ENCODE measurements around the gene A2M. TPM values are rescaled to one million over a fixed set of nuclear protein-coding genes. Genes with fewer than 3 reads are reported as not detected.

The A2M gene
- polyA plus RNA-seq, 2 of the 4 experiments (the other 2 are of a cell fraction): not detected

DNA sequence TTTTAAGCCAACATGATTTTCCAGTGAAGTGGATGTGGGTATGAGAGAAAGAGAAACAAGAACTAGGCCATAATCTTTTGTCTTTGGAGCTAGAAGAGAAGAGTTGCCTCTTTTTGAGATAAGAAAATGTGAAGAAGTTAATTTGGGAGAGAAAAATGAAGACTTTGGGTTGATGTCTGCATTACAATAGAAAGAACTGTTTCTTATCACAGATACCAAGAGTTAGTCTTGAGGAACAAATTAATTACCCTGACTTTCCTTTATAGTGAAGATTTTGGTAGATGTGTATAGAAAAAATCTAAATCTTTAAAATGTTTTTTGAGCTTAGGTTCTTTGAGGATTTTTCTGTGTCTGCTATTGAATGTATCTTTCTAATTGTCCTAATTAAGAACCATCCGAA is 4.2 kb downstream of the A2M start:
- Histone ChIP-seq H3K9me3 (no peaks in the 10 kb centered on the region), H3K4me1 (no peaks in the 10 kb centered on the region), H3K27ac (no peak overlapping the region), H3K4me2 (no peak overlapping the region), H3K4me3 (no peak overlapping the region)
- DNase-seq (ENCODE audit: low read depth in 1 of 2, low spot score in 1 of 2): no peak
- POLR2A ChIA-PET: no interaction called here
- WGBS (ENCODE audit: missing lambda C conversion rate): 8% methylated on average over 1 of the region's 1 CpG
- CTCF ChIA-PET: no interaction called here
- ATAC-seq: no peak
- TF ChIP-seq, protein P1, sequence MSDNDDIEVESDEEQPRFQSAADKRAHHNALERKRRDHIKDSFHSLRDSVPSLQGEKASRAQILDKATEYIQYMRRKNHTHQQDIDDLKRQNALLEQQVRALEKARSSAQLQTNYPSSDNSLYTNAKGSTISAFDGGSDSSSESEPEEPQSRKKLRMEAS (IDR thresholded peaks at IDR 0.05): no peak
- TF ChIP-seq, protein P2, sequence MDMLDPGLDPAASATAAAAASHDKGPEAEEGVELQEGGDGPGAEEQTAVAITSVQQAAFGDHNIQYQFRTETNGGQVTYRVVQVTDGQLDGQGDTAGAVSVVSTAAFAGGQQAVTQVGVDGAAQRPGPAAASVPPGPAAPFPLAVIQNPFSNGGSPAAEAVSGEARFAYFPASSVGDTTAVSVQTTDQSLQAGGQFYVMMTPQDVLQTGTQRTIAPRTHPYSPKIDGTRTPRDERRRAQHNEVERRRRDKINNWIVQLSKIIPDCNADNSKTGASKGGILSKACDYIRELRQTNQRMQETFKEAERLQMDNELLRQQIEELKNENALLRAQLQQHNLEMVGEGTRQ (IDR thresholded peaks at IDR 0.05): no peak
- TF ChIP-seq MYC (IDR thresholded peaks at IDR 0.05; ENCODE audit: borderline replicate concordance, low read length): no peak
- TF ChIP-seq, protein P3, sequence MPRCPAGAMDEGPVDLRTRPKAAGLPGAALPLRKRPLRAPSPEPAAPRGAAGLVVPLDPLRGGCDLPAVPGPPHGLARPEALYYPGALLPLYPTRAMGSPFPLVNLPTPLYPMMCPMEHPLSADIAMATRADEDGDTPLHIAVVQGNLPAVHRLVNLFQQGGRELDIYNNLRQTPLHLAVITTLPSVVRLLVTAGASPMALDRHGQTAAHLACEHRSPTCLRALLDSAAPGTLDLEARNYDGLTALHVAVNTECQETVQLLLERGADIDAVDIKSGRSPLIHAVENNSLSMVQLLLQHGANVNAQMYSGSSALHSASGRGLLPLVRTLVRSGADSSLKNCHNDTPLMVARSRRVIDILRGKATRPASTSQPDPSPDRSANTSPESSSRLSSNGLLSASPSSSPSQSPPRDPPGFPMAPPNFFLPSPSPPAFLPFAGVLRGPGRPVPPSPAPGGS (IDR thresholded peaks at IDR 0.05): no peak
- TF ChIP-seq TFCP2L1 (CRISPR knock-in tag; IDR thresholded peaks at IDR 0.05): no peak
- TF ChIP-seq HOXB13 (CRISPR knock-in tag; IDR thresholded peaks at IDR 0.05; ENCODE audit: low read depth): no peak
- TF ChIP-seq, protein P4, sequence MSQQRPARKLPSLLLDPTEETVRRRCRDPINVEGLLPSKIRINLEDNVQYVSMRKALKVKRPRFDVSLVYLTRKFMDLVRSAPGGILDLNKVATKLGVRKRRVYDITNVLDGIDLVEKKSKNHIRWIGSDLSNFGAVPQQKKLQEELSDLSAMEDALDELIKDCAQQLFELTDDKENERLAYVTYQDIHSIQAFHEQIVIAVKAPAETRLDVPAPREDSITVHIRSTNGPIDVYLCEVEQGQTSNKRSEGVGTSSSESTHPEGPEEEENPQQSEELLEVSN (IDR thresholded peaks at IDR 0.05; ENCODE audit: borderline replicate concordance, low read depth): no peak
- no peak for TF ChIP-seq FOXS1 (CRISPR knock-in tag; IDR thresholded peaks at IDR 0.05)
- no peak for TF ChIP-seq ZNF302 (CRISPR knock-in tag; IDR thresholded peaks at IDR 0.05)
- TF ChIP-seq EHMT2 (IDR thresholded peaks at IDR 0.05; ENCODE audit: low read depth): no peak
- TF ChIP-seq, protein P5, sequence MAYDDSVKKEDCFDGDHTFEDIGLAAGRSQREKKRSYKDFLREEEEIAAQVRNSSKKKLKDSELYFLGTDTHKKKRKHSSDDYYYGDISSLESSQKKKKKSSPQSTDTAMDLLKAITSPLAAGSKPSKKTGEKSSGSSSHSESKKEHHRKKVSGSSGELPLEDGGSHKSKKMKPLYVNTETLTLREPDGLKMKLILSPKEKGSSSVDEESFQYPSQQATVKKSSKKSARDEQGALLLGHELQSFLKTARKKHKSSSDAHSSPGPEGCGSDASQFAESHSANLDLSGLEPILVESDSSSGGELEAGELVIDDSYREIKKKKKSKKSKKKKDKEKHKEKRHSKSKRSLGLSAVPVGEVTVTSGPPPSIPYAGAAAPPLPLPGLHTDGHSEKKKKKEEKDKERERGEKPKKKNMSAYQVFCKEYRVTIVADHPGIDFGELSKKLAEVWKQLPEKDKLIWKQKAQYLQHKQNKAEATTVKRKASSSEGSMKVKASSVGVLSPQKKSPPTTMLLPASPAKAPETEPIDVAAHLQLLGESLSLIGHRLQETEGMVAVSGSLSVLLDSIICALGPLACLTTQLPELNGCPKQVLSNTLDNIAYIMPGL (CRISPR knock-in tag; IDR thresholded peaks at IDR 0.05; ENCODE audit: borderline replicate concordance): no peak
- TF ChIP-seq, protein P6, sequence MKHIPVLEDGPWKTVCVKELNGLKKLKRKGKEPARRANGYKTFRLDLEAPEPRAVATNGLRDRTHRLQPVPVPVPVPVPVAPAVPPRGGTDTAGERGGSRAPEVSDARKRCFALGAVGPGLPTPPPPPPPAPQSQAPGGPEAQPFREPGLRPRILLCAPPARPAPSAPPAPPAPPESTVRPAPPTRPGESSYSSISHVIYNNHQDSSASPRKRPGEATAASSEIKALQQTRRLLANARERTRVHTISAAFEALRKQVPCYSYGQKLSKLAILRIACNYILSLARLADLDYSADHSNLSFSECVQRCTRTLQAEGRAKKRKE (CRISPR knock-in tag; IDR thresholded peaks at IDR 0.05; ENCODE audit: low read depth): no peak
- FAIRE-seq: no peak

DNA sequence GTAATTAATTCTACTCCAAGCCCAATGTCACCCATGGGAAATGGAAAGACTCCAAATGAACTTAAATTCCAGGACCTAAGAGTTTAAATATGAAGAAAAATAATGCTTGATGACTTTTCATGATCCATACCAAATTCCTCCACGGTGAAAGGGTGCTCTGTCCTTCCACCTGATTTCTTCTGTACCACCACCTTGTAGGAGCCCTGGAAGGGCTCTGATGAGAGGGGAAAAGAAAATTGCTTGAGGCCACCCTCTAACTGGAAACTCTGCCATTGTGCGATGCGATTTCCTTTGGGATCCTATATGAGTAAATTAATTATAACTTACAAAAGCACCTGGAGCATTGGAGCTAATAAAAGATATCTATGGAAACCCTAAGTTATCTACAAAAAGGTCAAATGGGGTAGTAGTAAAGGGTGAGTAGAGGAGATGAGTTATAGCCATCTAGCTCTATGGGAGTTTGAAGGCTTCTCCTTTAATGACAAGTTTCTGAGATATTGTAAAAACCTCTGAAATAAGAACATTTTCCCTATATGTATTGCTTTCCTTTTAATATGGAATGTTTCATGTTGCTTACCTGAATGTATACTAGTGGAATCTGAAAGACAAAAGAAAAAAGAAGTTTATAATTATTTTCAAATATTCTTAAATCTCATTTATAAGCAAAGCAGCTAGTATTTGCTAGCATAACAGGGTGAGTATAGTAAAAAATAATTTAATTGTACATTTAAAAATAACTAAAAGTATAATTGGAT is 5.8 kb downstream of the A2M start:
- H3K4me3 ChIP-seq: no peak overlapping the region
- no peak for TF ChIP-seq PHF8 (IDR thresholded peaks at IDR 0.05; ENCODE audit: borderline replicate concordance, low read depth)
- no peak for TF ChIP-seq RFX5 (IDR thresholded peaks at IDR 0.05)
- no peak for TF ChIP-seq RAD21 (conservative IDR thresholded peaks at IDR 0.05 in 1 of 2, IDR thresholded peaks at IDR 0.05 in 1 of 2)
- WGBS (ENCODE audit: missing lambda C conversion rate): 58% methylated on average over 3 of the region's 3 CpGs
- H3K9me3 ChIP-seq: no peaks in the 10 kb centered on the region
- DNase-seq (ENCODE audit: low read depth in 1 of 2, low spot score in 1 of 2): no peak
- no peak for ATAC-seq
- H3K27ac ChIP-seq: no peak overlapping the region
- ChIA-PET POLR2A (no interaction called here), CTCF (no interaction called here)
- H3K4me2 ChIP-seq: no peak overlapping the region
- FAIRE-seq: no peak
- no peaks in the 10 kb centered on the region for H3K4me1 ChIP-seq

DNA sequence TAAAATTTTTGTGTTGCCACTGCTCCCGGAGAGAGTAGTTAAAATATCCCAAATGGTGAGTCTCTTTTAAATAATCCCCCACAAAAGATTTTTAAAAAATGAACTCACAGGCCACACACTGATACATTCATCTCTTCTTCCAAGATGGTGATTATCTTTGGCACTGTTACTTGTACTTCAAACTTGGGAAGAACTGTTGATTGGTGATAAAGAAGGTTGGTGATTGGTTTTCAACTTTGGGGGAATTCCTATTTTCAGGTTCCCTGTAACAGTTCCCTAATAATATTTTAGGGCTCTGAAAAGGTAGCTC is 6.6 kb downstream of the A2M start:
- Histone ChIP-seq H3K4me1 (no peaks in the 10 kb centered on the region), H3K9me3 (no peaks in the 10 kb centered on the region), H3K4me2 (no peak overlapping the region), H3K4me3 (no peak overlapping the region), H3K27ac (no peak overlapping the region)
- DNase-seq (ENCODE audit: low read depth in 1 of 2, low spot score in 1 of 2) (no peak), ATAC-seq (no peak), FAIRE-seq (no peak)
- 4% methylated on average over 1 of the region's 1 CpG for WGBS (ENCODE audit: missing lambda C conversion rate)
- ChIA-PET POLR2A (no interaction called here), CTCF (interaction anchor here (0.5 kb wide), 1 partner anchor 130 kb away, joined by 3 read pairs; no protein-coding TSS in a partner anchor)
- TF ChIP-seq RCOR1 (IDR thresholded peaks at IDR 0.05; ENCODE audit: low read depth, low read length) (no peak), CBX8 (IDR thresholded peaks at IDR 0.05) (no peak), FOXS1 (CRISPR knock-in tag; IDR thresholded peaks at IDR 0.05) (no peak), SMC3 (IDR thresholded peaks at IDR 0.05) (no peak)
